HCT116 (cell line): Measurements from ENCODE around the gene ICOSLG. TPM values are rescaled to one million over a fixed set of nuclear protein-coding genes. Genes with fewer than 3 reads are reported as not detected.
"Not testable (repeated sequence)": the region's sequence is repeated elsewhere in the genome, so short reads cannot be mapped to it uniquely, and the experiment has no call there.

Experiments used
- ATAC-seq: fragments of 200-7000 bp; cut with Tn5 transposase; 2 replicates; pipeline ENCODE4 v1.9.1; 2020; ENCODE audit warnings: mild to moderate bottlenecking, moderate library complexity
- BruUV-seq: library from RNA; stranded (reverse); fragments of 400-500 nt; replicated peaks from 2 replicates; lab custom pipeline; 2021; lab: Mats Ljungman, UMichigan
- CTCF ChIA-PET: fragments of 300-600 bp; sonication (Branson Sonifier 250); formaldehyde crosslinking; loops from one replicate; lab custom pipeline; 2021; ENCODE audit warnings: antibody characterized with exemption; lab: Charles Lee
- POLR2A ChIA-PET: fragments of 300-600, 350-600 bp; sonication (Branson Sonifier 250); formaldehyde crosslinking; loops from one replicate; lab custom pipeline; 2021; ENCODE audit warnings: antibody characterized with exemption; lab: Charles Lee
- RAD21 ChIA-PET, 2 experiments: fragments of 300-600 bp; sonication (Branson Sonifier 250); formaldehyde crosslinking; loops; one replicate each; lab custom pipeline; 2023; ENCODE audit warnings: low total read pairs in 2 of 2; ENCODE audit not compliant: uncharacterized antibody in 2 of 2, unreplicated experiment in 2 of 2, low non-redundant PET in 1 of 2; lab: Charles Lee
- DNase-seq: peaks from one replicate; pipeline ENCODE4 v3.0.0-alpha.2; 2010; ENCODE audit warnings: low read depth, low spot score
- H2AFZ ChIP-seq: fragments of 200-600 bp; shearing (Covaris generic), sonication (generic); 2 replicates; pipeline ENCODE4 v1.6.1; 2017; ENCODE audit warnings: low read depth, mixed run types, mixed read lengths, antibody characterized with exemption, low read length; ENCODE audit not compliant: poor library complexity, severe bottlenecking
- H3K27ac ChIP-seq: 2 replicates; pipeline ENCODE4 v1.5.1; 2012; ENCODE audit warnings: low read depth, low read length
- H3K27me3 ChIP-seq: fragments of 200-600 bp; sonication (generic); 2 replicates; pipeline ENCODE4 v1.6.1; 2016; ENCODE audit warnings: mixed run types, low read length, mixed read lengths; ENCODE audit not compliant: insufficient read depth
- H3K36me3 ChIP-seq, 2 experiments: fragments of 200-500 bp in 1 of 2; fragments of 200-600 bp in 1 of 2; sonication (Bioruptor generic) in 1 of 2; sonication (generic) in 1 of 2; 2 replicates each; pipeline versions ENCODE4 v1.5.1 to v1.6.1; 2014 to 2016; ENCODE audit warnings: low read length in 2 of 2, inconsistent platforms in 1 of 2, mixed read lengths in 1 of 2, mixed run types in 1 of 2; ENCODE audit not compliant: insufficient read depth in 2 of 2, control insufficient read depth in 1 of 2
- H3K4me1 ChIP-seq, 2 experiments: fragments of 200-600 bp in 1 of 2; sonication (generic) in 1 of 2; 2 replicates each; pipeline versions ENCODE4 v1.5.1 to v1.6.1; 2012 to 2017; ENCODE audit warnings: low read length in 2 of 2, inconsistent platforms in 1 of 2, mild to moderate bottlenecking in 1 of 2, mixed read lengths in 1 of 2, mixed run types in 1 of 2, moderate library complexity in 1 of 2; ENCODE audit not compliant: insufficient read depth in 2 of 2, control insufficient read depth in 1 of 2
- H3K4me2 ChIP-seq: fragments of 200-600 bp; sonication (generic); 2 replicates; pipeline ENCODE4 v1.6.1; 2017; ENCODE audit warnings: mixed run types, low read length, mixed read lengths
- H3K4me3 ChIP-seq, 2 experiments: fragments of 200-600 bp in 1 of 2; sonication (generic) in 1 of 2; replicated peaks in 1 of 2; 2 replicates each; pipeline ENCODE4 v1.5.1; 2011 to 2016; ENCODE audit warnings: low read length in 2 of 2, control low read depth in 1 of 2, low read depth in 1 of 2, mild to moderate bottlenecking in 1 of 2, mixed read lengths in 1 of 2, mixed run types in 1 of 2
- H3K79me2 ChIP-seq: fragments of 200-600 bp; sonication (generic); 2 replicates; pipeline ENCODE4 v1.6.1; 2017; ENCODE audit warnings: mild to moderate bottlenecking, mixed run types, low read length, moderate library complexity, mixed read lengths; ENCODE audit not compliant: insufficient read depth
- H3K9ac ChIP-seq: fragments of 200-600 bp; sonication (generic); 2 replicates; pipeline ENCODE4 v1.6.1; 2016; ENCODE audit warnings: low read length, mixed read lengths
- H3K9me2 ChIP-seq: fragments of 200-600 bp; sonication (generic), shearing (Covaris generic); 2 replicates; pipeline ENCODE4 v1.6.1; 2017; ENCODE audit warnings: mixed run types, mild to moderate bottlenecking, moderate library complexity; ENCODE audit not compliant: insufficient read depth
- H3K9me3 ChIP-seq, 2 experiments: fragments of 200-500 bp in 1 of 2; fragments of 200-600 bp in 1 of 2; sonication (Bioruptor generic) in 1 of 2; sonication (generic) in 1 of 2; 2 replicates each; pipeline ENCODE4 v1.6.1; 2014 to 2017; ENCODE audit warnings: low read length in 2 of 2, mixed read lengths in 2 of 2, inconsistent platforms in 1 of 2, low read depth in 1 of 2, mild to moderate bottlenecking in 1 of 2, mixed run types in 1 of 2, moderate library complexity in 1 of 2; ENCODE audit not compliant: control insufficient read depth in 1 of 2, insufficient read depth in 1 of 2
- H4K20me1 ChIP-seq: fragments of 200-600 bp; sonication (generic), shearing (Covaris generic); 2 replicates; pipeline ENCODE4 v1.6.1; 2017; ENCODE audit warnings: mixed run types, mild to moderate bottlenecking, moderate library complexity; ENCODE audit not compliant: insufficient read depth
- intact Hi-C: fragments of 100-400 bp; cut with micrococcal nuclease; formaldehyde crosslinking; loops from 2 replicates; pipeline ENCODE4 v1.10.0; 2022
- total RNA-seq: library from RNA; stranded (reverse); gene quantifications from one replicate; pipeline ENCODE4 v1.2.1, GENCODE V29; 2021; ENCODE audit not compliant: unreplicated experiment

The ICOSLG gene
- total RNA-seq, 1 experiment from 2014 or later, result 4.7 TPM

DNA sequence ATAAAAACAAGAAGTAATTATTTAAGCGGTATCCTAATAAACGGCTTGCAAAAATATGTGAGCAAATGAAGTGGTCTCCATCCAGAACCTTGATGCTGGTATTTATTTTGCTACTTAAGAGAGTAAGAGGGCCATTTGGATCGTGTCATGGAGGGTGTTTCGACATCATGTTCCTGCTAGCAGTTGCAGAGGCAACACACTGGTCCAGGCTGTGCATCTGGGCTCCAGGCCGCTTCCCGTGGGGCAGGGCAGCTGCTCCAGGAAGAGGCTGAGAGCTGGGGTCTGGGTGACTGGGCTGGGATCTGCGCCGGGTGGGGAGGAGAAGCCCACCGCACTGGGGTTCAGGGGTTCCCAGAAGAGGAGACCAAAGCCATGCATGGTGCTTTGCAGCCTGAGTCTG, 46.3 kb downstream of the ICOSLG start:
- H4K20me1 ChIP-seq, ATAC-seq, POLR2A ChIA-PET, CTCF ChIA-PET, BruUV-seq, H3K27me3 ChIP-seq, H3K9me2 ChIP-seq, H3K4me1 ChIP-seq, intact Hi-C loops, H3K36me3 ChIP-seq, H3K79me2 ChIP-seq, H3K9me3 ChIP-seq, H3K27ac ChIP-seq, RAD21 ChIA-PET, H3K4me2 ChIP-seq, H3K4me3 ChIP-seq, H2AFZ ChIP-seq, DNase-seq, H3K9ac ChIP-seq: not testable (repeated sequence)

DNA sequence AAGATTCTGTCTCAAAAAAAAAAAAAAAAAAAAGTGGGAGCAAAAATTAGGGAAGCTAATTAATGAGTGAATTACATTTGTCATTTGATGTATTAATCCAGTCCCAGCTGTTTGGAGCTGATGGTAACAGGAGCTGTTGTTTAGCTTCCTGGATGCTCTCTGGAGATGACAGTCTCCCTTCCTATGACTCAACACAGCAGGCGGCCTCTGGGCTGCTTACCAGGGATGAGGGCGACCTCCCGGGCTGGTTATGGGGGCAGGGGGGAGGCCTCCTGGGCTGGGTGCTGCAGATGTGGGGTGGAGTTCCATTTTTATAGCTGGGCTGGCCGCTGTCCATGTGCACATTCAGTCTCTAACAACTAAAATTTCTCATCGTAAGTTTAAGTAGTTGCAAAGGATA, 47.6 kb downstream of the ICOSLG start:
- not testable (repeated sequence) for ATAC-seq, H3K4me3 ChIP-seq

DNA sequence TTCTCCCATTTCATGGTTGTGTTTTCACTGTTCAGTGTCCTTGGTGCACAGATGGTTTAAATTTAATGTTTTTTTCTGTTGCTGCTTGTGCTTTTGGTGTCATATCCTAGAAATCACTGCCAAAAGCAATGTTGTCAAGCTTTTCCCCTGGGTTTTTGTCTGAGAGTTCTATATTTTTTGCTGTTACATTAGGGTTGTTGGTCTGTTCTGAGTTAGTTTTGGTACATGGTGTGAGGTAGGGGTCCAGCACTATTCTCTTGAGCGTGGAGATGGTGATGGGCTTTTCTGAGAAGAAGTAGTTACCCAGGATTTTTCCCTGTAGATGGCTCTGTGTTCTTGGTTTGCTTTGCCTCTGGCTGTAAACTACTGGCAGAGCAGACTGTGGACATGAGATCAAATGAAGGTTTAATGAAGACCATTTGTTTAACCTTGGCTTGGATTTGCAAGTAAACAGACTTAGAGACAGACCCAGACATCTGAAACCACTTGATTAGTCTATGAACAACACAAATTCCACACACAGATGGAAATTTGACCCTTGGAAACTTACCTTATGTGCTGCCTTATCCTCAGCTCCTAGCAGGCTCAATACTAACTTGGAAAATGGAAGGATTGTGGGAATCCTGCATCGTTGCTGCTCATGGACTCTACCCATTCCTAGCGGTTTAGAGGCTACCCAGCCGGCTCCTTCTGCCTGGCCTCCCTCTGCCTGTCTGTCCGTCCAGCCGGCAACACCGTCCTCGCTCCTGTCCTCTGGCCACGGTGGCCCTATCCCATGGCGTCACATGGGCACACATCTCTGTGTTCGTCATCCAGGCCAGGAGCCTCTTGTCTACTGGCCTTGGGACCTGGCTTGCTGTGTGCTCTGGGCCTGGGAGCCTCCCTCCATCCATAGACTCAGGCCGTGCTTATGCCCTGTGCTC, 50.1 kb downstream of the ICOSLG start:
- H3K4me2 ChIP-seq, BruUV-seq, DNase-seq, intact Hi-C loops, CTCF ChIA-PET, H4K20me1 ChIP-seq, H3K9me2 ChIP-seq, H3K4me1 ChIP-seq, H3K36me3 ChIP-seq, H2AFZ ChIP-seq, H3K9me3 ChIP-seq, H3K27me3 ChIP-seq, H3K27ac ChIP-seq, RAD21 ChIA-PET, POLR2A ChIA-PET, ATAC-seq, H3K4me3 ChIP-seq, H3K9ac ChIP-seq, H3K79me2 ChIP-seq: not testable (repeated sequence)

More for the DNA sequence above, 47.6 kb downstream of the ICOSLG start:
- POLR2A ChIA-PET, H3K27ac ChIP-seq, H3K9ac ChIP-seq, H2AFZ ChIP-seq, CTCF ChIA-PET, DNase-seq, H3K79me2 ChIP-seq, BruUV-seq, intact Hi-C loops, H3K4me2 ChIP-seq, H3K36me3 ChIP-seq, H4K20me1 ChIP-seq, RAD21 ChIA-PET, H3K27me3 ChIP-seq, H3K4me1 ChIP-seq, H3K9me3 ChIP-seq, H3K9me2 ChIP-seq: not testable (repeated sequence)

DNA sequence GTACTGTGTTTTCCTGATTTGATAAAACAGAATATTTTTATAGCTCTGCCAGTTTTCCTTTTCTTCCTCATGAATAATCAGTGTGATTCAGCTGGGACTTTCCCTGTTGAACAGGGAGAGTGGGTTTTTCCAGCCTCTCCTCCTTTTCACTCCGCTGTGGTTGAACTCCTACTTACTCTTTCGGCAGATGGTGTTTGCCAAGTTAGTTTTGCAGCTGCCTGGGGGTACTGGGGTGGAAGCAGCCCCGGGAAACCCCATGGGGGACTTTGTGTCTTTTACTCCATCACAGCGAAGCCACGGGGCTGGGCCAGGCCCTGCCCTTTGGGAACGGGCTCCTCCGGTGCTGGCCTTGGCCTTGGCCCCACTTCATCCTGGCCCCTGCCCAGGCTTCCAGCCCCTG, 55.9 kb downstream of the ICOSLG start:
- RAD21 ChIA-PET, H3K79me2 ChIP-seq, intact Hi-C loops, POLR2A ChIA-PET, H3K4me2 ChIP-seq, H3K27me3 ChIP-seq, H3K4me3 ChIP-seq, H3K9ac ChIP-seq, H2AFZ ChIP-seq, H3K36me3 ChIP-seq, ATAC-seq, H3K27ac ChIP-seq, H3K9me2 ChIP-seq, H3K9me3 ChIP-seq, DNase-seq, H3K4me1 ChIP-seq, CTCF ChIA-PET, BruUV-seq, H4K20me1 ChIP-seq: not testable (repeated sequence)
